Hematopoietic multipotent progenitor cell treated with erythropoietin and hydrocortisone succinate and interleukin-3 and kit ligand, for 17 days (in vitro differentiated cells): Measurements from ENCODE around the gene ADAMTS17.
"Not testable (repeated sequence)": the region's sequence is repeated elsewhere in the genome, so short reads cannot be mapped to it uniquely, and the experiment has no call there.

ENCODE experiments used
- DNase-seq: peaks from one replicate; pipeline ENCODE4 v3.0.0-alpha.2; 2015; ENCODE audit warnings: low spot score

Gene ADAMTS17

GRCh38 chr15:100092034-100092433, 249.7 kb downstream of the ADAMTS17 start:
- no peak for DNase-seq

GRCh38 chr15:100090411-100090810, 251.4 kb downstream of the ADAMTS17 start:
- no peak for DNase-seq

- not testable (repeated sequence) for DNase-seq
These were observed 257.5 kb downstream of the ADAMTS17 start for GRCh38 chr15:100084042-100084821.

- DNase-seq, result no peak
These were observed 258.2 kb downstream of the ADAMTS17 start for GRCh38 chr15:100083572-100083971.

GRCh38 chr15:100082761-100083402, 258.9 kb downstream of the ADAMTS17 start:
- no peak for DNase-seq

GRCh38 chr15:100081454-100081853, 260.3 kb downstream of the ADAMTS17 start:
- DNase-seq, result no peak

GRCh38 chr15:100078511-100079220, 263.1 kb downstream of the ADAMTS17 start:
- DNase-seq, result no peak

- no peak for DNase-seq
These were observed 266.5 kb downstream of the ADAMTS17 start for GRCh38 chr15:100075229-100075628.

GRCh38 chr15:100073982-100074381, 267.8 kb downstream of the ADAMTS17 start:
- no peak for DNase-seq

GRCh38 chr15:100066521-100067280, 275.1 kb downstream of the ADAMTS17 start:
- not testable (repeated sequence) for DNase-seq

- no peak for DNase-seq
These were observed 279.8 kb downstream of the ADAMTS17 start for GRCh38 chr15:100061944-100062343.

GRCh38 chr15:100060276-100060926, 281.4 kb downstream of the ADAMTS17 start:
- DNase-seq, result no peak

GRCh38 chr15:100059521-100059920, 282.3 kb downstream of the ADAMTS17 start:
- no peak for DNase-seq

- no peak for DNase-seq
These were observed 282.7 kb downstream of the ADAMTS17 start for GRCh38 chr15:100059094-100059493.

- no peak for DNase-seq
These were observed 283.3 kb downstream of the ADAMTS17 start for GRCh38 chr15:100058458-100058857.

- no peak for DNase-seq
These were observed 284.5 kb downstream of the ADAMTS17 start for GRCh38 chr15:100057281-100057680.

- no peak for DNase-seq
These were observed 285.2 kb downstream of the ADAMTS17 start for GRCh38 chr15:100056411-100057072.

GRCh38 chr15:100055821-100056220, 286.0 kb downstream of the ADAMTS17 start:
- DNase-seq, result no peak

GRCh38 chr15:100054539-100054938, 287.2 kb downstream of the ADAMTS17 start:
- no peak for DNase-seq

GRCh38 chr15:100053474-100054121, 288.2 kb downstream of the ADAMTS17 start:
- DNase-seq, result no peak
